Gastroesophageal sphincter (tissue), 3 donors: ENCODE results near the gene ADGB.

Experiments
- CTCF ChIP-seq, 4 experiments: fragments of 200-600 bp in 2 of 4; fragments of 450-650 bp in 2 of 4; sonication (generic) in 1 of 4; IDR thresholded peaks; one replicate each; pipeline ENCODE4 v1.5.1; 2017 to 2019; ENCODE audit warnings: antibody characterized with exemption in 4 of 4, mild to moderate bottlenecking in 2 of 4, moderate library complexity in 2 of 4
- EP300 ChIP-seq: sonication (generic); formaldehyde crosslinking; IDR thresholded peaks from one replicate; pipeline ENCODE4 v1.6.1; 2017; ENCODE audit warnings: antibody characterized with exemption, mild to moderate bottlenecking
- POLR2A ChIP-seq, 2 donors: fragments of 450-650 bp; IDR thresholded peaks; one replicate each; pipeline ENCODE4 v1.6.1; 2017; ENCODE audit warnings: antibody characterized with exemption in 2 of 2, mild to moderate bottlenecking in 2 of 2, moderate library complexity in 1 of 2

DNA sequence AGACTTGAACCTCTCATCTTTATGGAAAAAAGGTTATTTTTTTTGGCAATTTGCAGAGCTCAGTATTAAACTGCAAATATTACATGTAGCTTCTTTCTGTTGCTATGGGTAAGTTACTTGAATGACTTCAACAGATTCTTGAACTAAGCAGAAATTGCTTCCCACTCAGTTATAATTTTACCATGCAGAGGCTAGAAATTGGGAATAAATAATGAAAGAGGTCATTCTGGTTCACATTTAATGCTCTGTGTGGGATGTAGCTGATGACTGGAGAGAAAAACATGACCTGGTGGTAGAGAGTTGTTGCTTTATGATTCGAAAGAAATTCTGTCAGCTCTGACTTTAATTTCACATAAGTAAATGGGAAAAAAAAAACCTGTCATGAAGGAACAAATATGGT is 16.8 kb upstream of the ADGB start:
- TF ChIP-seq CTCF (IDR thresholded peaks at IDR 0.05) (no peak), EP300 (no peak), POLR2A (IDR thresholded peaks at IDR 0.05) (no peak)
